H1 (cell line): ENCODE measurements around the gene CHCHD1. TPM values are rescaled to one million over a fixed set of nuclear protein-coding genes. Genes with fewer than 3 reads are reported as not detected.

Experiments
- CTCF ChIA-PET: fragments of 300-600 bp; sonication (Branson Sonifier 250); formaldehyde crosslinking; loops from one replicate; lab custom pipeline; 2021; ENCODE audit not compliant: partially characterized antibody; lab: Charles Lee
- POLR2A ChIA-PET: fragments of 300-600 bp; sonication (Branson Sonifier 250); formaldehyde crosslinking; loops from one replicate; lab custom pipeline; 2021; ENCODE audit warnings: inconsistent platforms; ENCODE audit not compliant: partially characterized antibody; lab: Charles Lee
- DNase-seq, 2 experiments: peaks; one replicate each; pipeline versions ENCODE4 v3.0.0 to v3.0.0-alpha.2; 2010 to 2022; ENCODE audit warnings: low spot score in 2 of 2, low read depth in 1 of 2, mixed read lengths in 1 of 2
- FAIRE-seq: peaks from 2 replicates; lab custom pipeline; 2011; peaks lifted over from hg19 to GRCh38; lab: Jason Lieb, UNC
- H2AFZ ChIP-seq: 2 replicates; pipeline ENCODE4 v1.8.1; 2012; ENCODE audit warnings: low read length, inconsistent platforms
- H2AK5ac ChIP-seq: 2 replicates; pipeline ENCODE4 v1.6.1; 2013; ENCODE audit warnings: low read depth, low read length
- H2BK120ac ChIP-seq: replicated peaks from 2 replicates; pipeline ENCODE3; 2013; ENCODE audit warnings: low read depth, low read length, inconsistent platforms
- H2BK12ac ChIP-seq: 2 replicates; pipeline ENCODE4 v1.6.1; 2013; ENCODE audit warnings: low read depth, low read length
- H2BK15ac ChIP-seq: 2 replicates; pipeline ENCODE4 v1.6.1; 2013; ENCODE audit warnings: low read length
- H2BK20ac ChIP-seq: 2 replicates; pipeline ENCODE4 v1.6.1; 2013; ENCODE audit warnings: low read length
- H2BK5ac ChIP-seq: 2 replicates; pipeline ENCODE4 v1.6.1; 2013; ENCODE audit warnings: low read depth, low read length
- H3K14ac ChIP-seq: 2 replicates; pipeline ENCODE4 v1.6.1; 2013; ENCODE audit warnings: inconsistent platforms; ENCODE audit not compliant: insufficient read length
- H3K18ac ChIP-seq: 2 replicates; pipeline ENCODE4 v1.6.1; 2013; ENCODE audit warnings: low read length; ENCODE audit errors: extremely low read depth
- H3K23ac ChIP-seq: 2 replicates; pipeline ENCODE4 v1.6.1; 2013; ENCODE audit warnings: inconsistent platforms; ENCODE audit not compliant: insufficient read length
- H3K23me2 ChIP-seq: 2 replicates; pipeline ENCODE4 v1.6.1; 2013; ENCODE audit warnings: low read depth, low read length
- H3K27ac ChIP-seq: 2 replicates; pipeline ENCODE4 v1.6.1; 2011; ENCODE audit warnings: low read depth, low read length, inconsistent platforms
- H3K27me3 ChIP-seq, 4 experiments: replicated peaks in 1 of 4; 1 replicate in 1 of 4; 2 replicates in 3 of 4; pipeline versions ENCODE4 v1.6.1 to v1.8.1; 2011 to 2013; ENCODE audit warnings: low read length in 3 of 4, mild to moderate bottlenecking in 3 of 4, inconsistent platforms in 2 of 4, mixed read lengths in 2 of 4, moderate library complexity in 1 of 4; ENCODE audit not compliant: control insufficient read depth in 3 of 4, insufficient read depth in 3 of 4; ENCODE audit errors: extremely low read depth in 1 of 4
- H3K36me3 ChIP-seq, 4 experiments: 2 replicates each; pipeline versions ENCODE4 v1.6.1 to v1.8.1; 2011 to 2013; ENCODE audit warnings: mild to moderate bottlenecking in 4 of 4, low read length in 3 of 4, moderate library complexity in 2 of 4, control low read depth in 1 of 4, inconsistent platforms in 1 of 4; ENCODE audit not compliant: insufficient read depth in 4 of 4, control insufficient read depth in 2 of 4
- H3K4ac ChIP-seq: replicated peaks from 2 replicates; pipeline ENCODE3; 2013; ENCODE audit warnings: low read length, low read depth, mixed read lengths, inconsistent platforms; ENCODE audit not compliant: insufficient read length
- H3K4me1 ChIP-seq, 4 experiments: replicated peaks in 1 of 4; 1 replicate in 1 of 4; 2 replicates in 3 of 4; pipeline versions ENCODE4 v1.6.1 to v1.8.1; 2011 to 2013; ENCODE audit warnings: low read length in 3 of 4, inconsistent platforms in 2 of 4, mixed read lengths in 1 of 4; ENCODE audit not compliant: insufficient read depth in 4 of 4, control insufficient read depth in 3 of 4
- H3K4me2 ChIP-seq, 2 experiments: 2 replicates each; pipeline versions ENCODE4 v1.6.1 to v1.8.1; 2011 to 2013; ENCODE audit warnings: low read depth in 2 of 2, low read length in 2 of 2, control low read depth in 1 of 2, inconsistent platforms in 1 of 2, mild to moderate bottlenecking in 1 of 2; ENCODE audit not compliant: insufficient read depth in 1 of 2
- H3K4me3 ChIP-seq, 4 experiments: fragments of 200-600, 300-600 bp in 1 of 4; sonication (generic), shearing (Covaris generic), sonication (Bioruptor Twin) in 1 of 4; 2 replicates each; pipeline versions ENCODE4 v1.5.1 to v1.8.1; 2011 to 2016; ENCODE audit warnings: low read length in 4 of 4, low read depth in 3 of 4, control low read depth in 2 of 4, inconsistent platforms in 2 of 4, mild to moderate bottlenecking in 2 of 4, mixed read lengths in 1 of 4, moderate library complexity in 1 of 4; ENCODE audit not compliant: insufficient read depth in 2 of 4; ENCODE audit errors: extremely low read depth in 1 of 4
- H3K56ac ChIP-seq: replicated peaks from 2 replicates; pipeline ENCODE3; 2013; ENCODE audit warnings: low read depth, mild to moderate bottlenecking, mixed read lengths, low read length, inconsistent platforms; ENCODE audit not compliant: insufficient read length
- H3K79me1 ChIP-seq: 2 replicates; pipeline ENCODE4 v1.6.1; 2013; ENCODE audit warnings: low read depth, low read length, control low read depth
- H3K79me2 ChIP-seq, 2 experiments: 2 replicates each; pipeline versions ENCODE4 v1.6.1 to v1.8.1; 2012 to 2013; ENCODE audit warnings: low read length in 2 of 2, mild to moderate bottlenecking in 2 of 2, inconsistent platforms in 1 of 2; ENCODE audit not compliant: insufficient read depth in 2 of 2, control insufficient read depth in 1 of 2
- H3K9ac ChIP-seq, 4 experiments: replicated peaks in 1 of 4; 1 replicate in 1 of 4; 2 replicates in 3 of 4; pipeline versions ENCODE4 v1.6.1 to v1.8.1; 2011 to 2013; ENCODE audit warnings: low read depth in 3 of 4, low read length in 3 of 4, control low read depth in 2 of 4, mild to moderate bottlenecking in 2 of 4, moderate library complexity in 2 of 4, inconsistent platforms in 1 of 4; ENCODE audit errors: extremely low read depth in 1 of 4
- H3K9me3 ChIP-seq, 2 experiments: 2 replicates each; pipeline versions ENCODE4 v1.6.1 to v1.8.1; 2012 to 2013; ENCODE audit warnings: mild to moderate bottlenecking in 2 of 2, moderate library complexity in 2 of 2, control low read depth in 1 of 2, inconsistent platforms in 1 of 2, low read depth in 1 of 2, low read length in 1 of 2, mixed read lengths in 1 of 2; ENCODE audit not compliant: insufficient read depth in 2 of 2
- H4K20me1 ChIP-seq, 2 experiments: replicated peaks in 1 of 2; 2 replicates each; pipeline versions ENCODE3 to v1.8.1; 2011 to 2013; ENCODE audit warnings: inconsistent platforms in 2 of 2, low read length in 2 of 2, mild to moderate bottlenecking in 1 of 2; ENCODE audit not compliant: insufficient read depth in 2 of 2, control insufficient read depth in 1 of 2
- H4K5ac ChIP-seq: 2 replicates; pipeline ENCODE4 v1.6.1; 2013; ENCODE audit warnings: low read length, low read depth, mixed read lengths, inconsistent platforms; ENCODE audit not compliant: insufficient read length
- H4K8ac ChIP-seq: 2 replicates; pipeline ENCODE4 v1.8.0; 2013; ENCODE audit warnings: mild to moderate bottlenecking, moderate library complexity, low read length, inconsistent platforms; ENCODE audit not compliant: insufficient read depth; ENCODE audit errors: extremely low read depth
- H4K91ac ChIP-seq: replicated peaks from 2 replicates; pipeline ENCODE3; 2013; ENCODE audit warnings: low read length, mixed read lengths, inconsistent platforms; ENCODE audit not compliant: insufficient read length
- BACH1 ChIP-seq: IDR thresholded peaks from 2 replicates; pipeline ENCODE4 v1.6.1; 2012; ENCODE audit warnings: low read length, improper control_type of control experiment
- BCL11A ChIP-seq, 2 experiments: IDR thresholded peaks; one replicate each; pipeline ENCODE4 v1.6.1; 2011; ENCODE audit warnings: low read depth in 2 of 2, low read length in 2 of 2, mild to moderate bottlenecking in 2 of 2
- BRCA1 ChIP-seq: IDR thresholded peaks from 2 replicates; pipeline ENCODE4 v1.6.1; 2012; ENCODE audit warnings: low read depth, low read length, improper control_type of control experiment
- CBX8 ChIP-seq: fragments of 300-800, 300-1000 bp; sonication (generic); IDR thresholded peaks from 2 replicates; pipeline ENCODE4 v1.7.1; 2016; ENCODE audit warnings: low read depth, low read length, borderline replicate concordance
- CHD1 ChIP-seq: IDR thresholded peaks from 2 replicates; pipeline ENCODE4 v1.6.1; 2012; ENCODE audit warnings: low read depth, low read length, improper control_type of control experiment
- JUND ChIP-seq: IDR thresholded peaks from 2 replicates; pipeline ENCODE4 v1.6.1; 2011; ENCODE audit warnings: mild to moderate bottlenecking, improper control_type of control experiment, low read length
- KDM4A ChIP-seq: IDR thresholded peaks from one replicate; pipeline ENCODE4 v1.7.1; 2012; ENCODE audit warnings: low read depth, mild to moderate bottlenecking, moderate library complexity, low read length, inconsistent platforms; ENCODE audit not compliant: severe bottlenecking
- KDM5A ChIP-seq: fragments of 200-600 bp; IDR thresholded peaks from 2 replicates; pipeline ENCODE4 v1.7.1; 2012; ENCODE audit warnings: mild to moderate bottlenecking, low read length, inconsistent platforms, mixed read lengths
- NRF1 ChIP-seq: IDR thresholded peaks from 2 replicates; pipeline ENCODE4 v1.6.1; 2011; ENCODE audit warnings: mild to moderate bottlenecking, low read depth, low read length, improper control_type of control experiment
- SIRT6 ChIP-seq: IDR thresholded peaks from one replicate; pipeline ENCODE4 v1.7.1; 2012; ENCODE audit warnings: low read length, inconsistent platforms
- SUZ12 ChIP-seq: fragments of 200-600 bp; sonication (generic); IDR thresholded peaks from 2 replicates; pipeline ENCODE4 v1.6.1; 2012; ENCODE audit warnings: mild to moderate bottlenecking, inconsistent platforms, low read length, moderate library complexity, mixed read lengths
- TAF7 ChIP-seq: optimal IDR thresholded peaks from 2 replicates; pipeline ENCODE3; 2011; ENCODE audit warnings: low read depth, mild to moderate bottlenecking, inconsistent platforms, low read length, moderate library complexity, borderline replicate concordance
- WGBS, 2 experiments: shearing (Covaris generic) in 1 of 2; methylation state at CpG; one replicate each; pipeline versions ENCODE4 v1.1.6 to v1.1.7; 2013 to 2015; ENCODE audit warnings: low lambda C conversion rate in 2 of 2, mixed read lengths in 2 of 2, inconsistent platforms in 1 of 2, low coverage in 1 of 2, missing lambda C conversion rate in 1 of 2; ENCODE audit not compliant: insufficient replicate concordance in 2 of 2, insufficient coverage in 1 of 2, insufficient read length in 1 of 2; ENCODE audit errors: extremely low coverage in 1 of 2, missing lambda C conversion rate in 1 of 2; 5-methylcytosine and 5-hydroxymethylcytosine counted together
- polyA plus RNA-seq, 7 experiments: library from polyadenylated mRNA; depleted of rRNA in 3 of 7; stranded (reverse) in 5 of 7; unstranded in 2 of 7; fragments of >200 nt in 5 of 7; fragments of 200-250 nt in 2 of 7; gene quantifications; 1 replicate in 5 of 7; 2 replicates in 1 of 7; 4 replicates in 1 of 7; pipeline versions ENCODE4 v1.2.1 to v1.2.3, GENCODE V29; 2011 to 2013; ENCODE audit warnings: missing spikeins in 2 of 7, mixed read lengths in 2 of 7
- total RNA-seq: library from RNA; stranded (reverse); fragmentation: NEBNext Ultra II Directional; extraction: Animal tissue kit (Norgen Biotek cat#: 25700); gene quantifications from 2 replicates; pipeline ENCODE4 v1.2.1, GENCODE V29; 2021

CHCHD1 gene
- total and polyA plus RNA-seq, 2 of the 8 experiments (the other 6 are each of a cell fraction or from before 2014, with no cell fraction given) = 44.9 to 58.1 TPM

- POLR2A ChIA-PET = interaction anchor here (1.4 to 11.1 kb wide), 3 partner anchors 11 to 31 kb away, joined by 4 to 137 read pairs (median 6); partner anchors contain the start of gene CHCHD1
- Histone ChIP-seq H3K9ac (no peak overlapping the region), H2BK20ac (no peak overlapping the region), H2AK5ac (no peak overlapping the region), H3K4me2 (no peak overlapping the region), H3K27me3 (no peaks in the 10 kb centered on the region), H2AFZ (no peak overlapping the region), H2BK15ac (no peak overlapping the region), H3K36me3 (peaks cover 0 to 19% (median 9%) of the 10 kb centered on the region in 4 experiments; a peak in 6 of 8 replicates), H3K14ac (no peak overlapping the region), H3K4ac (no peak overlapping the region), H3K79me2 (no peaks in the 10 kb centered on the region), H3K79me1 (no peaks in the 10 kb centered on the region), H3K18ac (no peak overlapping the region), H4K20me1 (peaks cover 0 to 7% of the 10 kb centered on the region in 2 experiments), H3K4me3 (0 out of 8 replicates have a peak overlapping the region, but pooled peaks of 1 of the 4 experiments have one; percentile 91), H3K4me1 (peaks cover 0 to 4% (median 2%) of the 10 kb centered on the region in 4 experiments; a peak in 4 of 7 replicates), H4K91ac (no peak overlapping the region), H3K9me3 (no peaks in the 10 kb centered on the region), H3K56ac (no peak overlapping the region), H4K8ac (no peak overlapping the region), H4K5ac (no peak overlapping the region), H2BK5ac (no peak overlapping the region), H3K23ac (no peak overlapping the region), H3K27ac (no peak overlapping the region), H2BK120ac (no peak overlapping the region), H3K23me2 (no peaks in the 10 kb centered on the region; the same call in 1 of the 2 replicates), H2BK12ac (no peak overlapping the region)
- DNase-seq (no peak), FAIRE-seq (peak; percentile 36)
- CTCF ChIA-PET = interaction anchor here (0.6 to 16.0 kb wide), 4 partner anchors 30 to 837 kb away, joined by 3 to 209 read pairs (median 8); no protein-coding TSS in a partner anchor
- no peak for TF ChIP-seq CHD1
- TF ChIP-seq KDM5A = no peak
- no peak for TF ChIP-seq BCL11A (IDR thresholded peaks at IDR 0.05; ENCODE audit: low read depth in 2 of 2, low read length in 2 of 2)
- no peak for TF ChIP-seq BACH1
- no peak for TF ChIP-seq SUZ12
- no peak for TF ChIP-seq KDM4A
- no peak for TF ChIP-seq CBX8
- TF ChIP-seq JUND = no peak
- no peak for TF ChIP-seq BRCA1
- no peak for TF ChIP-seq SIRT6
- TF ChIP-seq TAF7 = no peak
- no peak for TF ChIP-seq NRF1
- 86% methylated on average over 4 of the region's 4 CpGs; no CpG with 5 or more reads in 1 of the 2 experiments for WGBS, 2 experiments
These were observed 30.8 kb downstream of the CHCHD1 start for GRCh38 chr10:73812657-73813056.
